HEK293T (cell line): ENCODE measurements around the gene CDHR3.

Experiments used
- CTCF ChIA-PET: fragments of 350-600 bp; formaldehyde crosslinking; extraction: SDS; loops from one replicate; lab custom pipeline; 2021; ENCODE audit warnings: antibody characterized with exemption, inconsistent platforms; lab: Yijun Ruan, JAX
- POLR2A ChIA-PET: fragments of 350-600 bp; formaldehyde crosslinking; extraction: SDS; loops from one replicate; lab custom pipeline; 2020; ENCODE audit warnings: antibody characterized with exemption, inconsistent platforms; lab: Yijun Ruan, JAX
- DNase-seq: peaks from one replicate; pipeline ENCODE4 v3.0.0; 2012; ENCODE audit warnings: mixed read lengths; ENCODE audit errors: extremely low spot score
- ARNT ChIP-seq: fragments of 450-650 bp; IDR thresholded peaks from 2 replicates; pipeline ENCODE4 v1.6.1; 2017; ENCODE audit warnings: mild to moderate bottlenecking
- BHLHE40 ChIP-seq: fragments of 450-650 bp; IDR thresholded peaks from 2 replicates; pipeline ENCODE4 v1.6.1; 2016; ENCODE audit warnings: mild to moderate bottlenecking, moderate library complexity, borderline replicate concordance
- CTBP1 ChIP-seq: fragments of 450-650 bp; IDR thresholded peaks from 2 replicates; pipeline ENCODE4 v1.6.1; 2016; ENCODE audit warnings: borderline replicate concordance
- ELF4 ChIP-seq: fragments of 450-650 bp; IDR thresholded peaks from 2 replicates; pipeline ENCODE4 v1.6.1; 2017; ENCODE audit warnings: antibody characterized with exemption
- FOXA1 ChIP-seq: fragments of 450-650 bp; IDR thresholded peaks from 2 replicates; pipeline ENCODE4 v1.6.1; 2016; ENCODE audit warnings: mild to moderate bottlenecking
- FOXK2 ChIP-seq: fragments of 450-650 bp; IDR thresholded peaks from 2 replicates; pipeline ENCODE4 v1.6.1; 2016; ENCODE audit warnings: mild to moderate bottlenecking
- FOXM1 ChIP-seq: fragments of 450-650 bp; IDR thresholded peaks from 2 replicates; pipeline ENCODE4 v1.6.1; 2017; ENCODE audit warnings: mild to moderate bottlenecking, borderline replicate concordance
- HDGF ChIP-seq: fragments of 450-650 bp; IDR thresholded peaks from 2 replicates; pipeline ENCODE4 v1.6.1; 2017; ENCODE audit warnings: antibody characterized with exemption, borderline replicate concordance
- L3MBTL2 ChIP-seq: fragments of 450-650 bp; conservative IDR thresholded peaks from 2 replicates; pipeline ENCODE4 v1.6.1; 2016; ENCODE audit warnings: mild to moderate bottlenecking
- LEF1 ChIP-seq: fragments of 450-650 bp; IDR thresholded peaks from 2 replicates; pipeline ENCODE4 v1.6.1; 2017; ENCODE audit warnings: mild to moderate bottlenecking, borderline replicate concordance
- NFRKB ChIP-seq: fragments of 450-650 bp; IDR thresholded peaks from 2 replicates; pipeline ENCODE4 v1.6.1; 2016; ENCODE audit warnings: mild to moderate bottlenecking, moderate library complexity
- SP1 ChIP-seq: fragments of 450-650 bp; IDR thresholded peaks from 2 replicates; pipeline ENCODE4 v1.6.1; 2017
- SUZ12 ChIP-seq: fragments of 450-650 bp; IDR thresholded peaks from 2 replicates; pipeline ENCODE4 v1.6.1; 2016; ENCODE audit warnings: mild to moderate bottlenecking
- TARDBP ChIP-seq: fragments of 450-650 bp; IDR thresholded peaks from 2 replicates; pipeline ENCODE4 v1.6.1; 2016
- ZNF384 ChIP-seq: fragments of 450-650 bp; IDR thresholded peaks from 2 replicates; pipeline ENCODE4 v1.6.1; 2016
- TF ChIP-seq, protein P1 (sequence below): fragments of 450-650 bp; IDR thresholded peaks from 2 replicates; pipeline ENCODE4 v1.6.1; 2016

The CDHR3 gene

DNA sequence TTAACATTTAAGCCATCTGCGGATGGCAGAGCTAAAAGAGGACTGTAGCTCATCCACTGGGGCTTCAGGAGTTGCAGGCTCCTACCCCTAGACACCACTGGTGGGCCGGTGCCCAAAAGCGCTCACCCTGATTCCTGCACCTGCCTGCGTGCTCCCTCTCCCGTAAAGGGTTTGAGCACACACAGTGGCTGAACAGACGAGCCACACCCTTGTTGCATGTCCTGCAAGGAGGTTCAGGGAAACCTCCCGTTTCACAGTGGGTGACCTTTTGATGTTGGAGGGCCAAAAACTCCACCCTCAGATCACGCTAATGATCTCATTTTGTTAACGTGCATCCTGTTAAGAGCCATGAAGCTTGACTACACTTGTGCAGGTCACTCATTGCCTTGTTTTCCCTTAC is 111.2 kb downstream of the CDHR3 start:
- ChIA-PET CTCF (interaction anchor here (0.6 kb wide), 1 partner anchor 28 kb away, joined by 3 read pairs; no protein-coding TSS in a partner anchor), POLR2A (no interaction called here)
- TF ChIP-seq FOXA1 (no peak), ELF4 (no peak), ZNF384 (no peak), FOXM1 (no peak), BHLHE40 (no peak), L3MBTL2 (no peak), NFRKB (no peak)
- TF ChIP-seq, protein P1, sequence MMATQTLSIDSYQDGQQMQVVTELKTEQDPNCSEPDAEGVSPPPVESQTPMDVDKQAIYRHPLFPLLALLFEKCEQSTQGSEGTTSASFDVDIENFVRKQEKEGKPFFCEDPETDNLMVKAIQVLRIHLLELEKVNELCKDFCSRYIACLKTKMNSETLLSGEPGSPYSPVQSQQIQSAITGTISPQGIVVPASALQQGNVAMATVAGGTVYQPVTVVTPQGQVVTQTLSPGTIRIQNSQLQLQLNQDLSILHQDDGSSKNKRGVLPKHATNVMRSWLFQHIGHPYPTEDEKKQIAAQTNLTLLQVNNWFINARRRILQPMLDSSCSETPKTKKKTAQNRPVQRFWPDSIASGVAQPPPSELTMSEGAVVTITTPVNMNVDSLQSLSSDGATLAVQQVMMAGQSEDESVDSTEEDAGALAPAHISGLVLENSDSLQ = no peak
- no peak for DNase-seq

DNA sequence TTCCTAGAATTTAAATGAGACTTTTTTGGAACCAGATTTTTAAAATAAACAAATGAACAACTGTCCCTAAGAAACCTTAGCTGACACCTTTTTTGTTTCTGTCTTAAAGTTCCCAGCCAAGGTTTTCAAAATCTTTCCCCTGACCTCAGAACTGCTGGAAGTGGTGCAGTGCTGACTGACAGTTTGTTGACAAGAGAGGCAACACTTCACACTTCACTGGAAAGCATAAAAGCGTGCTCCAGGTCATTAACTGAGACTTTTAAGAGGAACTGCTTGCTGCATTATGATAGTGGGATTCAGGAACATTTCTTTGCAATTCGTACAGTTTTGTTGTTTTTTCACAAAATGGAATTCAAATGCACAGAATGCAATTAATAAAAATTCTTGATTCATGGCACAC is 112.9 kb downstream of the CDHR3 start:
- ChIA-PET POLR2A (no interaction called here), CTCF (no interaction called here)
- DNase-seq = no peak
- TF ChIP-seq BHLHE40 (no peak), L3MBTL2 (no peak), CTBP1 (no peak), ELF4 (no peak)

DNA sequence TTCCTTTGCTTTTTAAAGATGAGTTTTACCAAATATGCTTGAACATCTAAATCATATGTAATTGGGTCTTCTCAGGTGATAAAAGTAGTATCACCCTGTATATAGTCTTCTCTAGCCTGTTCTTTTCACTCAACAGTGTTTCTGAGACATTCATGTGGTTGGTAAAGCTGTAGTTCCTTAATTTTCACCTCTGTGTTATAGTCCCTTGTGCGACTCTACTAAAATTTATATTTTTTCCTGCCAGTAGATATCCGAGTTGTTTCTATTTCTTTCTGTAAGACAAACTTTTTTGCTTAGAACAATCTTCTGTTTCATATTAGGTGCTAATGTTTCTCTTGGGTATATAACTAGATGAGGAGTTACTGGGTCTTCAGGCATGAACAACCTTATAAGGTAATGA is 113.5 kb downstream of the CDHR3 start:
- no peak for DNase-seq
- ChIA-PET POLR2A (no interaction called here), CTCF (no interaction called here)
- TF ChIP-seq FOXA1 (no peak), FOXM1 (no peak), FOXK2 (no peak)

DNA sequence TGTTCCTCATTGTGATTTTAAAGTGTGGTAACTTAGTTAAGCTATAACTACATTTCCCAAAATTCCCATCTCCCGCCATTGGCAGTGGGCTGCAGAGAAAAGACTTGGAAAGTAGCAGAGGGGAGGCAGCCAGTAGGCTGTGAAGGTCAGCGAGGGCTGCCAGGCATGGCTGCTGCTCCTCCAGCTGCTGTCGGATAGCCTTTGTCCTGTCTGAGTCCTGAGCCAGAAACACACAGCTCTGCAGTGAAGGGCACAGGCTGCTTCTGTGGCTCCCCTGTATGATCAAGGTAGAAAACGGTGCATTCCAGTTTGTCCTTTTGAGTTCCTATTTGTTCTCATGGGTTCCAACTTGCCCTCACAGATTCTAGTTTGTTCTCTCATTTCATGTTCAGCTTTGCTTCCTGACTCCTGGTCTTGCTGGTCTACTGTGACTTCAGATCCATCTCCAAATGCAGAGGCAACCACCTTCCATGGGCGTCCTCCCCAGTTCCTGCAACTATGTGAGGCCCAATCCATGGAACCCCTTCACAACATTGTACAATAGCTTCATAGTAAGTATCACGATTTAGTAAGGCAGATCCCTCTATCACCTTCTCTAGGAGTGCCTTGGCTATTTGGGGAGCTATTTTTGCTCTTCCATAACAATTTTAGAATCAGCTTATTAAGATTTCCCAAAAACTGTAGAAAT is 117.4 kb downstream of the CDHR3 start:
- ChIA-PET POLR2A (no interaction called here), CTCF (interaction anchor here (0.6 to 1.3 kb wide), 2 partner anchors 9 to 12 kb away, joined by 4 read pairs; no protein-coding TSS in a partner anchor)
- DNase-seq = no peak
- TF ChIP-seq HDGF = no peak
- no peak for TF ChIP-seq ARNT
- no peak for TF ChIP-seq ELF4
- TF ChIP-seq BHLHE40 = no peak
- TF ChIP-seq SP1 = no peak
- TF ChIP-seq L3MBTL2 = no peak
- no peak for TF ChIP-seq LEF1
- no peak for TF ChIP-seq NFRKB
- TF ChIP-seq ZNF384 = no peak
- TF ChIP-seq, protein P1 = no peak
- TF ChIP-seq CTBP1 = no peak
- no peak for TF ChIP-seq FOXA1
- no peak for TF ChIP-seq SUZ12
- no peak for TF ChIP-seq FOXM1
- TF ChIP-seq FOXK2 = no peak
- no peak for TF ChIP-seq TARDBP

DNA sequence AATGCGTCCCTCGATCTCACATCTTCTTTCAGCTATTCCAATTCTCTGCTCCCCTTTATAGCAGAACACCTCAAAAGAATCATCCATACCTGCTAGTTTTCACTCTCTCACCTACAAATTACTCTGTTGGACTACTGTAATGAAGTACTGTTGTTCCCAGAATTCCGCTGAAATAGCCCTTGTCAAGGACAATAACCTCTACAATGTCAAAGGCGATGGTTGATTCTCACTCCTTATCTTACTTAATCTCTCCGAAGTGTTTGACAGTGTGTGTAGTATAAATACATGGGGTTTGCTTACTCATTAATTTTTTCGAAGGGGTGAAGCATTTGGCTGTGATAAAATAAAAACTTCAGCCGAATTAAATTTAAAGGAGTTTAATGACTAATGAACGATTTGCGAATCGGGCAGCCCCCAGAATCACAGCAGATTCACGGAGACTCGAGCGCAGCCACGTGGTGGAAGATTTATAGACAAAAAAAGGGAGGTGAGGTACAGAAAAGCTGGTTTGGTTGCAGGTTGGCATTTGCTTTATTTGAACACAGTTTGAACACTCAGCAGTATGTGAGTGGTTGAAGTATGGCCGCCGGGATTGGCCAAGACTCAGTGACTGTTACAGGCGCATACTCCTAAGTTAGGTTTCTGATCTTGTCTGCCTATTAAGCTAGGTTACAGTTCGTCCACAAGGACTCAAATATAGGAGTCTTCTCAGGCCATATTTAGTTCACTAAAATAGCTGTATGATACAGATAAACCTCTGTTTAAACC is 119.2 kb downstream of the CDHR3 start:
- DNase-seq = no peak
- ChIA-PET CTCF (no interaction called here), POLR2A (no interaction called here)
- TF ChIP-seq FOXM1 (no peak), NFRKB (no peak), L3MBTL2 (no peak)
